B cell (primary cell): Measurements from ENCODE around the gene ZDHHC14. TPM values are rescaled to one million over a fixed set of nuclear protein-coding genes. Genes with fewer than 3 reads are reported as not detected.

Experiments used
- ATAC-seq: fragments of 200-7000 bp; cut with Tn5 transposase; one replicate; pipeline ENCODE4 v1.10.0; 2021; ENCODE audit warnings: low read depth, mild to moderate bottlenecking, moderate number of reproducible peaks, moderate library complexity
- CTCF ChIA-PET: fragments of 350-600 bp; sonication (Branson Sonifier 250); formaldehyde crosslinking; loops from one replicate; lab custom pipeline; 2021; ENCODE audit warnings: antibody characterized with exemption, inconsistent platforms; lab: Charles Lee
- POLR2A ChIA-PET: fragments of 350-600 bp; sonication (Branson Sonifier 250); formaldehyde crosslinking; loops from one replicate; lab custom pipeline; 2021; ENCODE audit warnings: antibody characterized with exemption; lab: Charles Lee
- DNase-seq: peaks from one replicate; pipeline ENCODE4 v3.0.0; 2013
- H2AFZ ChIP-seq: 2 replicates; pipeline ENCODE4 v1.6.1; 2012; ENCODE audit warnings: mild to moderate bottlenecking, low read depth, low read length; ENCODE audit not compliant: insufficient read depth, poor library complexity, severe bottlenecking
- H3K27ac ChIP-seq, 2 donors: 1 replicate in 1 of 2; 2 replicates in 1 of 2; pipeline ENCODE4 v1.5.1; 2012 to 2013; ENCODE audit warnings: low read length in 2 of 2, mild to moderate bottlenecking in 2 of 2, moderate library complexity in 1 of 2
- H3K27me3 ChIP-seq, 4 experiments: fragments of 200-600 bp in 1 of 4; sonication (generic) in 1 of 4; replicated peaks in 1 of 4; 1 replicate in 2 of 4; 2 replicates in 2 of 4; pipeline versions ENCODE4 v1.6.1 to v1.7.0; 2013 to 2016; ENCODE audit warnings: low read length in 3 of 4, mild to moderate bottlenecking in 2 of 4, mixed read lengths in 1 of 4, moderate library complexity in 1 of 4; ENCODE audit not compliant: insufficient read depth in 4 of 4, control insufficient read depth in 3 of 4; ENCODE audit errors: control extremely low read depth in 1 of 4
- H3K36me3 ChIP-seq, 2 experiments: replicated peaks in 1 of 2; 1 replicate in 1 of 2; 2 replicates in 1 of 2; pipeline versions ENCODE4 v1.6.1 to v1.7.1; 2013; ENCODE audit warnings: low read length in 1 of 2; ENCODE audit not compliant: insufficient read depth in 2 of 2, control insufficient read depth in 1 of 2; ENCODE audit errors: control extremely low read depth in 1 of 2, extremely low read depth in 1 of 2
- H3K4me1 ChIP-seq, 2 donors: fragments of 200-600 bp in 1 of 2; sonication (generic) in 1 of 2; 1 replicate in 1 of 2; 2 replicates in 1 of 2; pipeline versions ENCODE4 v1.5.1 to v1.6.1; 2013 to 2017; ENCODE audit warnings: low read length in 2 of 2; ENCODE audit not compliant: control insufficient read depth in 2 of 2, insufficient read depth in 2 of 2
- H3K4me2 ChIP-seq: replicated peaks from 2 replicates; pipeline ENCODE3; 2012; ENCODE audit warnings: mild to moderate bottlenecking, low read depth, low read length; ENCODE audit not compliant: poor library complexity, severe bottlenecking
- H3K4me3 ChIP-seq, 5 experiments: fragments of 200-600 bp in 1 of 5; sonication (generic) in 1 of 5; 1 replicate in 3 of 5; 2 replicates in 2 of 5; pipeline versions ENCODE4 v1.5.1 to v1.7.0; 2011 to 2016; ENCODE audit warnings: low read length in 4 of 5, mild to moderate bottlenecking in 4 of 5, low read depth in 2 of 5, control low read depth in 1 of 5, moderate library complexity in 1 of 5; ENCODE audit not compliant: insufficient read depth in 1 of 5; ENCODE audit errors: control extremely low read depth in 1 of 5, extremely low read depth in 1 of 5
- H3K79me2 ChIP-seq: fragments of 200-600 bp; sonication (generic); one replicate; pipeline ENCODE4 v1.6.0; 2016; ENCODE audit warnings: low read length; ENCODE audit not compliant: control insufficient read depth, insufficient read depth
- H3K9ac ChIP-seq: fragments of 200-600 bp; sonication (generic); 2 replicates; pipeline ENCODE4 v1.6.1; 2017; ENCODE audit warnings: mild to moderate bottlenecking, low read length, moderate library complexity
- H3K9me3 ChIP-seq, 3 donors: one replicate each; pipeline versions ENCODE4 v1.6.1 to v1.7.1; 2013; ENCODE audit warnings: low read length in 2 of 3; ENCODE audit not compliant: control insufficient read depth in 2 of 3, insufficient read depth in 1 of 3; ENCODE audit errors: control extremely low read depth in 1 of 3
- H4K20me1 ChIP-seq: 2 replicates; pipeline ENCODE4 v1.6.0; 2012; ENCODE audit warnings: mild to moderate bottlenecking, low read length; ENCODE audit not compliant: insufficient read depth, control insufficient read depth, poor library complexity, severe bottlenecking
- H3K27ac Mint-ChIP-seq: one replicate; pipeline ENCODE4 v1.8.0; 2021; ENCODE audit warnings: mixed read lengths
- H3K27me3 Mint-ChIP-seq: one replicate; pipeline ENCODE4 v1.8.0; 2021; ENCODE audit warnings: mixed read lengths
- H3K4me1 Mint-ChIP-seq: one replicate; pipeline ENCODE4 v1.8.0; 2021; ENCODE audit warnings: mixed read lengths
- H3K4me3 Mint-ChIP-seq: one replicate; pipeline ENCODE4 v1.8.0; 2021; ENCODE audit warnings: mixed read lengths
- H3K9me3 Mint-ChIP-seq: one replicate; pipeline ENCODE4 v1.8.0; 2022; ENCODE audit warnings: mixed read lengths; ENCODE audit not compliant: insufficient read depth
- CTCF ChIP-seq: fragments of 200-600 bp; IDR thresholded peaks from one replicate; pipeline ENCODE4 v1.8.0; 2022; ENCODE audit warnings: antibody characterized with exemption, mild to moderate bottlenecking
- EZH2 ChIP-seq: IDR thresholded peaks from 2 replicates; pipeline ENCODE4 v1.6.1; 2012; ENCODE audit warnings: borderline replicate concordance, low read depth, mild to moderate bottlenecking, moderate library complexity, low read length; ENCODE audit not compliant: insufficient read depth, poor library complexity, severe bottlenecking
- WGBS: methylation state at CpG from one replicate; pipeline ENCODE4 v1.1.5; 2013; ENCODE audit warnings: missing lambda C conversion rate; ENCODE audit not compliant: insufficient coverage; 5-methylcytosine and 5-hydroxymethylcytosine counted together
- intact Hi-C: fragments of 100-400 bp; cut with micrococcal nuclease; formaldehyde crosslinking; loops from one replicate; pipeline ENCODE4 v1.10.0; 2022
- polyA plus RNA-seq: library from polyadenylated mRNA; depleted of rRNA; stranded (reverse); fragments of >200 nt; gene quantifications from 2 replicates; pipeline ENCODE4 v1.2.3, GENCODE V29; 2012
- total RNA-seq, 2 donors: library from RNA; stranded (reverse); fragments of 120-200 nt in 1 of 2; gene quantifications; 1 replicate in 1 of 2; 2 replicates in 1 of 2; pipeline versions ENCODE4 v1.2.3 to v1.2.4, GENCODE V29; 2013 to 2022

The ZDHHC14 gene
- total and polyA plus RNA-seq, 2 donors (not counting 1 experiment from before 2014, with no cell fraction given): 8.8 to 50.4 TPM

- peak overlapping the region; percentile 71 for H3K27ac Mint-ChIP-seq
- H3K4me2 ChIP-seq: peak overlapping the region; percentile 37
- H3K9me3 Mint-ChIP-seq: no peaks in the 10 kb centered on the region
- no peaks in the 10 kb centered on the region for H4K20me1 ChIP-seq
- ChIA-PET POLR2A (interaction anchor here (0.6 to 2.5 kb wide), 3 partner anchors 9 to 23 kb away, joined by 3 to 26 read pairs (median 3); no protein-coding TSS in a partner anchor), CTCF (interaction anchor here (0.8 to 3.9 kb wide), 8 partner anchors 9 to 256 kb away, joined by 3 to 12 read pairs (median 8); no protein-coding TSS in a partner anchor)
- peak; percentile 56 for ATAC-seq
- peak; percentile 32 for DNase-seq
- intact Hi-C loops: loop anchor here (1.0 kb wide), 1 partner anchor 9 kb away; no protein-coding TSS in a partner anchor
- peaks cover 43 to 46% of the 10 kb centered on the region in 2 donors for H3K4me1 ChIP-seq
- H3K9me3 ChIP-seq: no peaks in the 10 kb centered on the region
- H3K27ac ChIP-seq: peak overlapping the region in 1 of 2 donors; percentile 47
- H3K79me2 ChIP-seq: peaks cover 4% of the 10 kb centered on the region
- H3K4me3 ChIP-seq: peak overlapping the region in 1 of 5 experiments; percentile 12
- no peaks in the 10 kb centered on the region for H3K27me3 Mint-ChIP-seq
- TF ChIP-seq EZH2 (no peak), CTCF (no peak)
- peak overlapping the region; percentile 66 for H3K4me3 Mint-ChIP-seq
- no peaks in the 10 kb centered on the region for H3K36me3 ChIP-seq
- H2AFZ ChIP-seq: peak overlapping the region; percentile 39
- peaks cover 48% of the 10 kb centered on the region for H3K4me1 Mint-ChIP-seq
- H3K9ac ChIP-seq: no peak overlapping the region
- no peaks in the 10 kb centered on the region for H3K27me3 ChIP-seq
These were observed 189.8 kb downstream of the ZDHHC14 start for GRCh38 chr6:157570752-157571151.

- peak overlapping the region; percentile 39 for H2AFZ ChIP-seq
- H3K27me3 ChIP-seq: no peaks in the 10 kb centered on the region
- peak overlapping the region; percentile 66 for H3K4me3 Mint-ChIP-seq
- H3K36me3 ChIP-seq: no peaks in the 10 kb centered on the region
- H3K4me3 ChIP-seq: peak overlapping the region in 2 of 5 experiments; percentile 12 to 22
- no peaks in the 10 kb centered on the region for H3K9me3 Mint-ChIP-seq
- WGBS: no CpG with 5 or more reads among the region's 4 CpGs
- no peak for TF ChIP-seq EZH2
- TF ChIP-seq CTCF: no peak
- DNase-seq (peak; percentile 22), ATAC-seq (peak; percentile 54)
- H3K79me2 ChIP-seq: peaks cover 4% of the 10 kb centered on the region
- peaks cover 38 to 41% of the 10 kb centered on the region in 2 donors for H3K4me1 ChIP-seq
- H3K9ac ChIP-seq: no peak overlapping the region
- H3K4me1 Mint-ChIP-seq: peaks cover 46% of the 10 kb centered on the region
- peak overlapping the region in 1 of 2 donors; percentile 47 for H3K27ac ChIP-seq
- peak overlapping the region; percentile 71 for H3K27ac Mint-ChIP-seq
- ChIA-PET CTCF (interaction anchor here (0.7 to 3.9 kb wide), 8 partner anchors 10 to 256 kb away, joined by 3 to 12 read pairs (median 8); no protein-coding TSS in a partner anchor), POLR2A (interaction anchor here (0.6 to 2.5 kb wide), 5 partner anchors 10 to 30 kb away, joined by 3 to 26 read pairs (median 3); no protein-coding TSS in a partner anchor)
- H3K9me3 ChIP-seq: no peaks in the 10 kb centered on the region
- no peaks in the 10 kb centered on the region for H3K27me3 Mint-ChIP-seq
- intact Hi-C loops: no loop called here
- H3K4me2 ChIP-seq: peak overlapping the region; percentile 37
- no peaks in the 10 kb centered on the region for H4K20me1 ChIP-seq
These were observed 190.3 kb downstream of the ZDHHC14 start for GRCh38 chr6:157571269-157571668.
